ENCODE measurements around the gene DIS3L2. TPM values are rescaled to one million over a fixed set of nuclear protein-coding genes. Genes with fewer than 3 reads are reported as not detected.
"Not testable (repeated sequence)": the region's sequence is repeated elsewhere in the genome, so short reads cannot be mapped to it uniquely, and the experiment has no call there.

The DIS3L2 gene
- total RNA-seq, 2 donors from 2014 or later, result 19.6 to 22.1 TPM

DNA sequence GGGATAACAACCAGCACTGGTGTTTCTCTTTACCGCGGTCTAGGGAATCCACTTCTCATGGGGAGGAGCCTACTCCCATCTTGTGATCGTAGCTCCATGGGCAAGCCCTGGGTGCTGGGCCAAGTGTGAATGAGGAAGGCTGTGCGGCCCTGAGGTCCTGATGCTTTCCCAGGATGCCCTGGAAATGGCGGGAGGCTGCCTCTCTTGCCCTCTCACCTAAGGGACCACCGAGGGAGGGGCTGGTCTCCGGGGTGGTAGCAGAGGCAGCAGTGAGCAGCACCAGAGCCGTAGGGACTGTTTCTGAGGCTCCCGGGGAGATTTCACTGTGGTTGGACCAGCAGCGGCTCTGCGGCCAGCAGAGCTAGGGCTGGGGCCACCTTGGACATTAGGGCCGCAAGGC lies 19.8 kb upstream of the DIS3L2 start:
- Histone ChIP-seq H3K36me3 (no peaks in the 10 kb centered on the region), H3K4me3 (no peak overlapping the region), H3K27me3 (no peaks in the 10 kb centered on the region), H3K9me3 (no peaks in the 10 kb centered on the region), H3K27ac (no peak overlapping the region), H3K4me1 (no peaks in the 10 kb centered on the region)
- TF ChIP-seq, protein P1, sequence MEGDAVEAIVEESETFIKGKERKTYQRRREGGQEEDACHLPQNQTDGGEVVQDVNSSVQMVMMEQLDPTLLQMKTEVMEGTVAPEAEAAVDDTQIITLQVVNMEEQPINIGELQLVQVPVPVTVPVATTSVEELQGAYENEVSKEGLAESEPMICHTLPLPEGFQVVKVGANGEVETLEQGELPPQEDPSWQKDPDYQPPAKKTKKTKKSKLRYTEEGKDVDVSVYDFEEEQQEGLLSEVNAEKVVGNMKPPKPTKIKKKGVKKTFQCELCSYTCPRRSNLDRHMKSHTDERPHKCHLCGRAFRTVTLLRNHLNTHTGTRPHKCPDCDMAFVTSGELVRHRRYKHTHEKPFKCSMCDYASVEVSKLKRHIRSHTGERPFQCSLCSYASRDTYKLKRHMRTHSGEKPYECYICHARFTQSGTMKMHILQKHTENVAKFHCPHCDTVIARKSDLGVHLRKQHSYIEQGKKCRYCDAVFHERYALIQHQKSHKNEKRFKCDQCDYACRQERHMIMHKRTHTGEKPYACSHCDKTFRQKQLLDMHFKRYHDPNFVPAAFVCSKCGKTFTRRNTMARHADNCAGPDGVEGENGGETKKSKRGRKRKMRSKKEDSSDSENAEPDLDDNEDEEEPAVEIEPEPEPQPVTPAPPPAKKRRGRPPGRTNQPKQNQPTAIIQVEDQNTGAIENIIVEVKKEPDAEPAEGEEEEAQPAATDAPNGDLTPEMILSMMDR (IDR thresholded peaks at IDR 0.05), result no peak
- DNase-seq (ENCODE audit: low spot score), result no peak

DNA sequence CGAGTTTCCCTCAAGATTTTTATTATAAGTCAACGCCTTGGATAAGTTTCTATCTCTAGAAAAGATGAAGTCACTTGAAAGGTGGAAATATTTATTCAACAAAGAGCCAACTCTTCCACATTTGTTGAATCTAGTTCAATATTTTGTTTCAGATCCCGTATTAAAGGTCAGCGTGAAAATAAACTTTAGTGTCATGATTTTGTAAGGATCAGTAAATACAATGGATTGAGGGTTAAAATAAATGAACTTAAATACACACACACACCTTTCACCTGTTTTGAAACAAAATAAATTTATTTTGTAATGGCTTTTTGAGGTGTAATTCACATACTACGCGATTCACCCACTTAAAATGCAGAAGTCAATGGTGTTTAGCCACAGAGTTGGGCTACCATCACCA lies 19.3 kb upstream of the DIS3L2 start:
- Histone ChIP-seq H3K9me3 (no peaks in the 10 kb centered on the region), H3K4me1 (no peaks in the 10 kb centered on the region), H3K27me3 (no peaks in the 10 kb centered on the region), H3K27ac (no peak overlapping the region), H3K4me3 (no peak overlapping the region), H3K36me3 (no peaks in the 10 kb centered on the region)
- TF ChIP-seq, protein P1 (IDR thresholded peaks at IDR 0.05), result no peak
- DNase-seq (ENCODE audit: low spot score), result no peak

DNA sequence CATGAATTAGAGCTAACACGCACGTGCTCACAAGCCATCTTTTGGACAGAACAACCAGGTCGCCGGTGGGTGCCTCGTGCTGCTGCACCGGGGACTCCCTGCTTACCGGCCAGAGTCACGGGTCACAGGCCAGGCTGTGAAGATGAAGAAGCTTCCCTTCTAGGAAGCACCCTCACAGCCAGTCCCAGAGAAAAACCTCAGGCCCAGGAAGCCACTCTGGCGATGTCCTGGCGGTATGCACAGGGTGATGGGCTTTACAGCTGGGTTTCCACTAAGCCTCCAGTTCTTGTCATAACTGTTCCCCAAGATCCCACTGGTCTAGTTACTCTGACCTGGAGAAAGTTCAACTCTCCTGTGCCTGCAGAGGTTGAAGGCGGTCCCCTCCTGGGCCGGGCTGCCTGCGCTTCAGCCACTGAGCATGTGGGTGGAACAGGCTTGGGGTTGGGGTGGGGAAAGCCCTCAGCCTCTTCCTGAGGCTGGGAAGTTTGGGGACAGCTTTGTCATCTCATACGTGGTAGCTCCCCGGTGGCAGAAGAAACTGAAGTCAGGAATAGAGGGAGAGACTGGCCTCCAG lies 15.2 kb upstream of the DIS3L2 start:
- DNase-seq (ENCODE audit: low spot score), result no peak
- Histone ChIP-seq H3K4me3 (no peak overlapping the region), H3K9me3 (peaks cover 0 to 2% of the 10 kb centered on the region in 2 donors), H3K27me3 (no peaks in the 10 kb centered on the region), H3K36me3 (no peaks in the 10 kb centered on the region), H3K27ac (no peak overlapping the region), H3K4me1 (no peaks in the 10 kb centered on the region)
- TF ChIP-seq, protein P1 (IDR thresholded peaks at IDR 0.05), result no peak

DNA sequence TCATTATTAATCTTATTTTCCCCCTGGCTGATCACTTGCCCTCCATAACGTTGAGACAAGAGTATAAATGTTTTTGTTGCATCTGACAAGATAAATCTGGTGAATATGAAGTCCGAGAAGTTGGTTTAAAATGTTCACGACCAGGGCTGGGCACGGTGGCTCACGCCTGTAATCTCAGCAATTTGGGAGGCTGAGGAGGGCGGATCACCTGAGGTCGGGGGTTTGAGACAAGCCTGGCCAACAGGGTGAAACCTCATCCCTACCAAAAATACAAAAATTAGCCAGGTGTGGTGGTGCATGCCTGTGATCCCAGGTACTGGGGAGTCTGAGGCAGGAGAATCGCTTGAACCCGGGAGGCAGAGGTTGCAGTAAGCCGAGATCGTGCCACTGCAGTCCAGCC lies 14.4 kb upstream of the DIS3L2 start:
- H3K27me3 ChIP-seq; H3K36me3 ChIP-seq; H3K4me3 ChIP-seq; H3K4me1 ChIP-seq; DNase-seq (ENCODE audit: low spot score); H3K9me3 ChIP-seq; H3K27ac ChIP-seq: not testable (repeated sequence)

DNA sequence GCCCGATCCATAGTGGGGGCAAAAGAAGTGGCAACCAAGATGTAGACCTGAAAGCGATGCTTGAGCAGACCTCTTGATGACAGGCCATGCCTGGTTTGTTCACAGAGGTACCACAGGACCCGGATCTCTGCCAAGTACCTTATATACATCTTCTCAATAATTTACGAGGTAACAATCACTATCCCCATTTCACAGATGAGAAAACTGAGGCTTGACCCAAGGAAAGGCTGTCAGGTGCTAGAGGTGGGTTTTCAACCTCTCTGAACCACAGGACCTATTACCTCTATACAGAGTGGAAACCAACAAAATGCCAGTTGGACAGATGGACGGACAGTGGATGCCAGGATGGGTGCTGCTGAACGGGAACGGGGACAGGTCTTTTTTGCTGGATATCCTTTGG lies 13.8 kb upstream of the DIS3L2 start:
- Histone ChIP-seq H3K27ac (no peak overlapping the region), H3K4me3 (no peak overlapping the region), H3K9me3 (peaks cover 0 to 8% of the 10 kb centered on the region in 2 donors), H3K4me1 (no peaks in the 10 kb centered on the region), H3K27me3 (no peaks in the 10 kb centered on the region), H3K36me3 (no peaks in the 10 kb centered on the region)
- DNase-seq (ENCODE audit: low spot score), result no peak
- TF ChIP-seq, protein P1 (IDR thresholded peaks at IDR 0.05), result no peak

DNA sequence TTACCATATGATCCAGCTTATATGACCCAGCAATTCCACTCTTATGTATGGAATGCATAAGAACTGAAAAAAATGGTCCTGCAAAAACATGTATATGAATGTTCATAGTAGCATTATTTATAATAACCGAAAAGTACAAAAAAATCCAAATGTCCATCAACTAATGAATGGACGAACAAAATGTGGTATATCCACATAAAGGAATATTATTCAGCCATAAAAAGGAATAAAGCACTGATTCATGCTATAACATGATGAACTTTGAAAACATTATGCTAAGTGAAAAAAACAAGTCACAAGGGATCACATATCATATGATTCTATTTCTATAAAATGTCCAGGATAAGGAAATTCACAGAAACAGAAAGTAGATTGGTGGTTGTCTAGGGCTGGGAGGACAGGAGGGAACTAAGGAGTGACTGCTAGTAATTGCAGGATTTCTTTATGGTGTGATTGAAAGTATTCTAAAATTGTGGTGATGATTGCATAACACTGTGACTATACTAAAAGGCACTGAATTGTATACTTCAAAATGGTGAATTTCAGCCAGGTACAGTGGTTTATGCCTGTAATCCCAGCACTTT lies 10.0 kb upstream of the DIS3L2 start:
- no peaks in the 10 kb centered on the region for H3K27me3 ChIP-seq
- H3K9me3 ChIP-seq, result peaks cover 0 to 8% of the 10 kb centered on the region in 2 donors
- TF ChIP-seq, protein P1 (IDR thresholded peaks at IDR 0.05), result no peak
- H3K4me1 ChIP-seq, result no peaks in the 10 kb centered on the region
- no peaks in the 10 kb centered on the region for H3K36me3 ChIP-seq
- no peak overlapping the region for H3K4me3 ChIP-seq
- no peak overlapping the region for H3K27ac ChIP-seq
- no peak for DNase-seq (ENCODE audit: low spot score)
